ENCODE results near the gene ACOX1.

The ACOX1 gene

GRCh38 chr17:75901727-75902126 lies 77.2 kb downstream of the ACOX1 start:
- no peak for TF ChIP-seq CTCF (conservative IDR thresholded peaks at IDR 0.05; ENCODE audit: control insufficient read depth, insufficient read depth, low read depth, low read length)
- no peak for DNase-seq (ENCODE audit: low read depth)
- H3K4me3 ChIP-seq (ENCODE audit: control insufficient read depth, low read depth, low read length) = no peak overlapping the region

GRCh38 chr17:75900691-75901533 lies 78.1 kb downstream of the ACOX1 start:
- H3K4me3 ChIP-seq (ENCODE audit: control insufficient read depth, low read depth, low read length) = no peak overlapping the region
- TF ChIP-seq CTCF (conservative IDR thresholded peaks at IDR 0.05; ENCODE audit: control insufficient read depth, insufficient read depth, low read depth, low read length) = no peak
- DNase-seq (ENCODE audit: low read depth) = no peak

GRCh38 chr17:75899767-75900468 lies 79.0 kb downstream of the ACOX1 start:
- no peak for TF ChIP-seq CTCF (conservative IDR thresholded peaks at IDR 0.05; ENCODE audit: control insufficient read depth, insufficient read depth, low read depth, low read length)
- no peak for DNase-seq (ENCODE audit: low read depth)
- no peak overlapping the region for H3K4me3 ChIP-seq (ENCODE audit: control insufficient read depth, low read depth, low read length)

- TF ChIP-seq CTCF (conservative IDR thresholded peaks at IDR 0.05; ENCODE audit: control insufficient read depth, insufficient read depth, low read depth, low read length) = no peak
- no peak for DNase-seq (ENCODE audit: low read depth)
- no peak overlapping the region for H3K4me3 ChIP-seq (ENCODE audit: control insufficient read depth, low read depth, low read length)
Measured at GRCh38 chr17:75899353-75899752, 79.6 kb downstream of the ACOX1 start.

- DNase-seq (ENCODE audit: low read depth) = no peak
- no peak for TF ChIP-seq CTCF (conservative IDR thresholded peaks at IDR 0.05; ENCODE audit: control insufficient read depth, insufficient read depth, low read depth, low read length)
- H3K4me3 ChIP-seq (ENCODE audit: control insufficient read depth, low read depth, low read length) = no peak overlapping the region
Measured at GRCh38 chr17:75898791-75899190, 80.2 kb downstream of the ACOX1 start.

- no peak overlapping the region for H3K4me3 ChIP-seq (ENCODE audit: control insufficient read depth, low read depth, low read length)
- no peak for TF ChIP-seq CTCF (conservative IDR thresholded peaks at IDR 0.05; ENCODE audit: control insufficient read depth, insufficient read depth, low read depth, low read length)
- DNase-seq (ENCODE audit: low read depth) = no peak
Measured at GRCh38 chr17:75898065-75898464, 80.9 kb downstream of the ACOX1 start.

Data from fibroblast of mammary gland (primary cell).